Osteoblast (primary cell): ENCODE results near the gene ITGB4. TPM values are rescaled to one million over a fixed set of nuclear protein-coding genes. Genes with fewer than 3 reads are reported as not detected.

Experiments
- DNase-seq: peaks from one replicate; pipeline ENCODE4 v3.0.0; 2011; ENCODE audit warnings: low spot score, mixed read lengths; ENCODE audit not compliant: insufficient read length; ENCODE audit errors: missing footprints
- H2AFZ ChIP-seq: 2 replicates; pipeline ENCODE4 v1.6.0; 2011; ENCODE audit warnings: mild to moderate bottlenecking, low read length
- H3K27ac ChIP-seq: 2 replicates; pipeline ENCODE4 v1.5.1; 2011; ENCODE audit warnings: mild to moderate bottlenecking, low read depth, low read length, moderate library complexity
- H3K27me3 ChIP-seq: 2 replicates; pipeline ENCODE4 v1.6.0; 2012; ENCODE audit warnings: mild to moderate bottlenecking, control low read depth, inconsistent platforms, low read length, moderate library complexity; ENCODE audit not compliant: insufficient read depth
- H3K36me3 ChIP-seq: 2 replicates; pipeline ENCODE4 v1.5.1; 2011; ENCODE audit warnings: mild to moderate bottlenecking, low read length, control low read depth, moderate library complexity; ENCODE audit not compliant: insufficient read depth
- H3K4me1 ChIP-seq: 2 replicates; pipeline ENCODE4 v1.5.1; 2011; ENCODE audit warnings: mild to moderate bottlenecking, low read length, control low read depth, moderate library complexity; ENCODE audit not compliant: insufficient read depth
- H3K4me2 ChIP-seq: 2 replicates; pipeline ENCODE4 v1.6.0; 2011; ENCODE audit warnings: mild to moderate bottlenecking, low read length; ENCODE audit not compliant: insufficient read depth
- H3K4me3 ChIP-seq: fragments of 200-600 bp; sonication (generic); 3 replicates; pipeline ENCODE4 v1.5.1; 2012; ENCODE audit warnings: mild to moderate bottlenecking, low read length, inconsistent platforms; ENCODE audit not compliant: insufficient read depth
- H3K79me2 ChIP-seq: 2 replicates; pipeline ENCODE4 v1.6.0; 2012; ENCODE audit warnings: mild to moderate bottlenecking, low read length, control low read depth, inconsistent platforms; ENCODE audit not compliant: insufficient read depth
- H3K9me3 ChIP-seq: 2 replicates; pipeline ENCODE4 v1.5.1; 2011; ENCODE audit warnings: low read depth, low read length, control low read depth
- H4K20me1 ChIP-seq: 2 replicates; pipeline ENCODE4 v1.6.0; 2012; ENCODE audit warnings: mild to moderate bottlenecking, low read length, control low read depth; ENCODE audit not compliant: insufficient read depth
- total RNA-seq: library from RNA; depleted of rRNA; stranded (reverse); fragments of >200 nt; gene quantifications from 2 replicates; pipeline ENCODE4 v1.2.3, GENCODE V29; 2012
- TF ChIP-seq, protein P1 (sequence below): IDR thresholded peaks from 2 replicates; pipeline ENCODE4 v1.5.1; 2011; ENCODE audit warnings: mild to moderate bottlenecking, low read depth, low read length, moderate library complexity; ENCODE audit errors: extremely low read depth

Gene ITGB4
- total RNA-seq, 1 donor: 0.36 TPM

DNA sequence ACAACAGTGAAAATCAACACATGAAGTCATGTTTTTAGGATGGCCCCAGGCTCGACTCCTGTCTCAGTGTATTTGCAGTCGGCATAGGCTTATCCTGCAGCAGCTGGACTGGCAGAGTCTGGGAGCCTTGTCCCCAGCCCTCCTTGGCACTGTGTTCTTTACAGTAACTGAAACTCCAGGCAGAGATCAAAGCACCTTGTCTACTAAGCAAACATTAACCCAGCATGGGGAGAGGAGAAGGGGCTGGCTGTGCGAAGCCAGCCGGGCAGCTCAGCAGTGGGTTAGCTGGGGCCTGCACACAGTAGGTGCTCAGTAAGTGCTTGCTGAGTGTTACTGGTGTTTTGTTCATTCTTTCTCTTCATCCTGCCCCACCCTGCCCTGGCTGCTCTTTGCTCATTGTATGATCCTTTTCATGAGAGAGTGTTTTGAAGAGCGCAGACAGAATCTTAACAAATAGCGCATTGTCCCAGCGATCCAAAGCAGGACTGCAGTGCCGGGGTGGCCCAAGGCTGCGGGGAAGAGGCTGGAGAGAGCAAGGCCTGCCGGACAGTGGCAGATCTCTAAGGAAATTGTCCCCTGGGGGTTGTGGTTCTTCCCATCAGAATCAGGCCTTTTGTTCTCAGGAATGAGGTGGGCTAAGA is 23.5 kb upstream of the ITGB4 start:
- Histone ChIP-seq H3K36me3 (peaks cover 42% of the 10 kb centered on the region), H2AFZ (no peak overlapping the region)

DNA sequence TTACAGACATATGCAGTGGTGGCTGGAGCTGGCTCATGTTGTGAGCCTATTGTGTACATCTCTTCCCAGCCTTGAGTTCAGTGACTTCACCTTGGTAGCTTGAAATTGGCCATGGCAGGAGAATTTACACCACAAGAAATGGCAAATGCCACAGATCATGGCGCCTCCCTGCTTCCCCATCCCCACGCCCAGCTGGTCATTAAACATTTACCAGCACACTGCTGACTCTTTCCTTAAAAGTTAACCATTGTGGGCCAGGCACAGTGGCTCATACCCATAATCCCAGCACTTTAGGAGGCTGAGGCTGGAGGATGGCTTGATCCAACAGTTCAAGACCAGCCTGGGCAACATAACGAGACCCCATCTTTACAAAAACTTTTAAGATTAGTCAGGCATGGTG is 22.6 kb upstream of the ITGB4 start:
- Histone ChIP-seq H3K27ac (no peak overlapping the region), H3K4me1 (peaks cover 40% of the 10 kb centered on the region), H3K36me3 (peaks cover 51% of the 10 kb centered on the region), H3K79me2 (peaks cover 30% of the 10 kb centered on the region), H4K20me1 (no peaks in the 10 kb centered on the region), H2AFZ (no peak overlapping the region), H3K9me3 (no peaks in the 10 kb centered on the region), H3K4me2 (no peak overlapping the region), H3K4me3 (no peak overlapping the region), H3K27me3 (no peaks in the 10 kb centered on the region)
- TF ChIP-seq, protein P1, sequence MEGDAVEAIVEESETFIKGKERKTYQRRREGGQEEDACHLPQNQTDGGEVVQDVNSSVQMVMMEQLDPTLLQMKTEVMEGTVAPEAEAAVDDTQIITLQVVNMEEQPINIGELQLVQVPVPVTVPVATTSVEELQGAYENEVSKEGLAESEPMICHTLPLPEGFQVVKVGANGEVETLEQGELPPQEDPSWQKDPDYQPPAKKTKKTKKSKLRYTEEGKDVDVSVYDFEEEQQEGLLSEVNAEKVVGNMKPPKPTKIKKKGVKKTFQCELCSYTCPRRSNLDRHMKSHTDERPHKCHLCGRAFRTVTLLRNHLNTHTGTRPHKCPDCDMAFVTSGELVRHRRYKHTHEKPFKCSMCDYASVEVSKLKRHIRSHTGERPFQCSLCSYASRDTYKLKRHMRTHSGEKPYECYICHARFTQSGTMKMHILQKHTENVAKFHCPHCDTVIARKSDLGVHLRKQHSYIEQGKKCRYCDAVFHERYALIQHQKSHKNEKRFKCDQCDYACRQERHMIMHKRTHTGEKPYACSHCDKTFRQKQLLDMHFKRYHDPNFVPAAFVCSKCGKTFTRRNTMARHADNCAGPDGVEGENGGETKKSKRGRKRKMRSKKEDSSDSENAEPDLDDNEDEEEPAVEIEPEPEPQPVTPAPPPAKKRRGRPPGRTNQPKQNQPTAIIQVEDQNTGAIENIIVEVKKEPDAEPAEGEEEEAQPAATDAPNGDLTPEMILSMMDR: no peak
- no peak for DNase-seq

More for the DNA sequence above, 23.5 kb upstream of the ITGB4 start:
- Histone ChIP-seq H3K4me2 (no peak overlapping the region), H3K27me3 (no peaks in the 10 kb centered on the region), H3K27ac (no peak overlapping the region), H3K4me1 (peaks cover 49% of the 10 kb centered on the region), H3K79me2 (peaks cover 30% of the 10 kb centered on the region), H4K20me1 (peaks cover 6% of the 10 kb centered on the region), H3K4me3 (no peak overlapping the region), H3K9me3 (no peaks in the 10 kb centered on the region)
- TF ChIP-seq, protein P1: no peak
- no peak for DNase-seq

DNA sequence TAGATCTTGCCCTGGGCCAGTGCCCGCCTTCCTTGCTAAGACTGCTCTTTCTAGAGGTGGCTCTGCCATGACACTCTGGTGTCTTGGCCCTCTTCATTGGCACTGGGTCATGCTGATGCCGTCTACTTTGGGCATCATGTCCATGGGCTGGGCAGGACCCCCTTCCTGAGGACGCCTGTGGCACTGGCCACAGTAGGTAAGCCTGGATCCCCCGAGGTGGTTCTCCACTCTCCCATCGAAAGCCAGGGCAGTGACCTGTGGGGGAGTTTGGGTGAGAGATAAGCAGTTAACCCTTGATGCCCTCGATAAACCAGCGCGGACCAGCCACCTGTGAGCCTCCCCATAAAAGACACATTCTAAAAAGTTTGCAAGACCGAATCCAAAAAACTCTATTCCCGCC is 20.0 kb upstream of the ITGB4 start:
- H3K36me3 ChIP-seq: peaks cover 54% of the 10 kb centered on the region
- peak overlapping the region; percentile 90 for H3K27ac ChIP-seq
- no peaks in the 10 kb centered on the region for H3K9me3 ChIP-seq
- H3K4me1 ChIP-seq: peaks cover 21% of the 10 kb centered on the region
- TF ChIP-seq, protein P1: no peak
- H3K4me2 ChIP-seq: peak overlapping the region; percentile 24
- H3K79me2 ChIP-seq: peaks cover 13% of the 10 kb centered on the region
- H4K20me1 ChIP-seq: no peaks in the 10 kb centered on the region
- H3K4me3 ChIP-seq: no peak overlapping the region
- no peaks in the 10 kb centered on the region for H3K27me3 ChIP-seq
- DNase-seq: no peak
- no peak overlapping the region for H2AFZ ChIP-seq

DNA sequence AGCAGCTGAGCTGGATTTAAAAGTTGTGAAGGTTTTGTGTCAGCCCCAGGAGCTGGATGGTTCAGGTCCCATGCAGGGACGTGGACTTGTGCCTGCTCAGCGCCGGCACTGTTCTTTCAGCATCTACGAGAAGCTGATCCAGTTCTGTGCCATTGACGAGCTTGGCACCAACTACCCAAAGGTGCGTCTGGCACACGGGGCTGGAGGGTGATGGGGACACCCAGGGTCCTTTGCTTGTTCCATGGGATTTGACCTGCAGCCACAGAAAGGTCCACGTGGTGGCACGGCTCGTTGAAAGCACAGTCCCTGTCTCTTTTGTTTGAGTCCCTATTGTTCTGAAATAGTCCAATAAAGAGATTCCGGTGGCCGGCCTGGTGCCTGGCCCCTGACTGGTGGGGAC is 18.1 kb upstream of the ITGB4 start:
- Histone ChIP-seq H3K27ac (no peak overlapping the region), H3K79me2 (peaks cover 8% of the 10 kb centered on the region), H2AFZ (no peak overlapping the region), H3K4me1 (peaks cover 23% of the 10 kb centered on the region), H3K36me3 (peaks cover 63% of the 10 kb centered on the region), H3K9me3 (no peaks in the 10 kb centered on the region), H4K20me1 (no peaks in the 10 kb centered on the region), H3K4me2 (no peak overlapping the region), H3K4me3 (no peak overlapping the region), H3K27me3 (no peaks in the 10 kb centered on the region)
- no peak for DNase-seq
- TF ChIP-seq, protein P1: no peak
